ENCODE results near the gene ZNF556.

ZNF556 gene

DNA sequence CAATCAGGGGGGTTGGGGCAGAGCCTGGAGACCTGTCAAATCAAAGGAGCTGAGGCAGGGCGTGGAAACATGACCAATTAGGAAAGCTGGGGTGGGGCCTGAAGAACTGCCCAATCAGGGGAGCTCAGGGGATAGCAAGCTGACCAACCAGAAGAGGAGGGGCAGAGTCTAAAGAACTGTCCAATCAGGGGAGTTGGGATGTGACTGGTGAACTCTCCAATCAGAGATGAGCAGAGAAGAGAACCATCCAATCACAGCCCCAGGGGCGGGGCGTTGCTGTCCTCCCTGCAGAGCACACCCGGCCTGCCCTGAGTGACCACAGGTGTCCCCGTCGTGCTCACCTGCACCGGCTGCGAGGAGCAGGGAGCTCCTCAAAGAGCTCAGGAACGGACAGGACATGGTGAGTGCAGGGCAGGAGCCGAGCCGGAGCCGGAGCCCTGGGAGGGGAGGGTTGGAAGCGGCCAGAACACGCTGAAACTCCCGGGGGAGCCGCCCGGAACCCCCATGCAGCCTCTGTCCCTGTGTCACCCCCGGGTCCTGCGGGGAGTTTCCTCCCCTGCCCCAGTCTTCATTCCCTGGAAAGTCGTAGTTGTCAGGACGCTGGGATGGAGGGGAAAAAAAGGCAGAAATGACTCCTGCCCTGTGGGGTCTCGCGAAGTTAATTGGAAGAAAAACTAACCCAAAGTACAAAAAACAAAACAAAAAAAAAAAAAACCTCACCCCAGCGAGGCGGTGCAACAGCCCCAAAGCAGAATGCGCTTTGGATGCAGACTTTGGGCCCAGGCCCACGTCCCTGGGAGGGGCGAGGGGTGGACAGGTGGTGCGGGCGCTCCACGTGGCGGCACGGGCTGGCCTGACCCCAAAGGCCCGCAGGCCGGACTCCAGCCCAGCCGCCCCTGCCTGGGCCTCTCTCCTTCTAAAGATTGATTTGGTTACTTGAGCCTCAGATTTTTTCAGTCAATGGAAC, at the start of gene ZNF556:
ZNF556 (plus strand) TSS at position 311 of the 967 bp plus-strand sequence; CDS start at position 398, 87 bp downstream.
- DNase-seq = no peak

DNA sequence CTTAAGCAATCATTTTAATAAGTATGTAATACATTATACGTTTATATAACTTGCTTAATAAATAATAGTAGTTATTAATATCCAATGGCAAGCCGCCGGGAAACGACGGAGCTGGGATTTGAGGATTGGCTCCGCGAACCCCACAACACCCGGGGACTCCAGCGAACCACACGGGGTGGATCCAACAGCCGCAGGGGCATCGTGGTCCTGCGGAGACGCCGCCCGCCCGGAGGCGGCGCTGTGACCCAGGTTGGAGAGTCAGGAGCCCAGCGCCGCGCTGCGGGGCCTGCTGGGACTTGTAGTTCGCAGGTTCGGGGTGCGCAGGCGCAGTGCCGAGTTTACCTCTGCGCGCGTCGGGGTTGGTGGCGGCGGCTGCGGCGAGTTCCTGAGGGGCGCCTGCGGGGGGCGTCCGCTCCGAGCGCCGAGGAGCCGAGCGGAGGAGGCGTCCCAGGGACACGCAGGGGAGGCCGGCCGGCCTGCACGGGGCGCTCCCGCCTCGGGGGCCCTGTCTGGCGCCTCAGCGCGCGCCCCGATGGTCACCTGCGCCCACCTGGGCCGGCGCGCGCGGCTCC, 47.5 kb upstream of the ZNF556 start, which contains the start of gene ZNF554:
ZNF554 (plus strand) TSS at position 329 of the 572 bp plus-strand sequence; CDS start at position 533, 204 bp downstream.
- peak; percentile 99 for DNase-seq

DNA sequence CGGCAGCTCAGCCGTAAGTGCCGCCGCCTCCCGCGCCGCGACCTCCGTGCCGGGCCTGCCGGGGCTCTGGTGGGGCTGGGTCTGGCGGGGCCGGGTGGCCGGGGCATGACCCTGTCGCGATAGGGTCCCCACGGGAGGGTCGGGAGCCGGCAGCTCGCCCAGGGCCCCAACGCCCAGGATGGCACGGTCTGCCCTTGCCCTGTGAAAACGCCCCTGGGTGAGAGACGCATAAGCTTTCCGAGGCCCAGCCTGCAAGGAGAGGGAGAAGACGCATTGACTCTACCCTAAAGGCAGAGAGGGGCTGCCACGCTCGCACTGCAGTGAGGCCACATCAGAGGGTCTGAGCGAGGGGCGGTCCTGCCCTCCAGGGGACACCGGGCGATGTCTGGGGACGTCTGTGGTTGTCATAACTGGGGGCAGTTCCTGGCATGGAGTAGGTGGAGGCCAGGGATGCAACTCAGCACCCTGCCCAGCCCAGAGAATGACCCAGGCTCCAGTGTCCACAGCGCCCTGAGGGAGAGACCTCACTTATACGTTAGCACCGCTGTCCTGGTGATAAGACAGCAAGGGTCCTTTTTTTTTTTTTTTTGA, 46.9 kb upstream of the ZNF556 start:
- peak; percentile 54 for DNase-seq

DNA sequence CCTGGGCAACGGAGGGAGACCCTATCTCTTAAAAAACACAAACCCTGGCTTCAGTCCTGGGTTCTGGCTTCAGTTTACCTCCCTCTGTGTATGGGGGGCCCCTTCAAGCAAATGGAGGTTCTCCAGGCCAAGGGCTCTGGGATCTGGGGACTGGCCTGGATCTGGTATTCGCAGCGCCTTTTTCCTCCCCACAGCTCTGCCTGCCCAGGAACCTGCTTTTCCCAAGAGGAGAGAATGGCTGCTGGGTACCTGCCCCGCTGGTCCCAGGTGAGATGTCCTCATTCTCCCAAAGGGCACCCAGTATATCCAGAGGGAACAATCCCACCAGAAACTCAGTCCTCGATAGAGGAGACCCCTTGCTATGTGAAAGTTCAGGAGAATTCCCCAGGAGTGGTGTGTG, 44.3 kb upstream of the ZNF556 start:
- no peak for DNase-seq

DNA sequence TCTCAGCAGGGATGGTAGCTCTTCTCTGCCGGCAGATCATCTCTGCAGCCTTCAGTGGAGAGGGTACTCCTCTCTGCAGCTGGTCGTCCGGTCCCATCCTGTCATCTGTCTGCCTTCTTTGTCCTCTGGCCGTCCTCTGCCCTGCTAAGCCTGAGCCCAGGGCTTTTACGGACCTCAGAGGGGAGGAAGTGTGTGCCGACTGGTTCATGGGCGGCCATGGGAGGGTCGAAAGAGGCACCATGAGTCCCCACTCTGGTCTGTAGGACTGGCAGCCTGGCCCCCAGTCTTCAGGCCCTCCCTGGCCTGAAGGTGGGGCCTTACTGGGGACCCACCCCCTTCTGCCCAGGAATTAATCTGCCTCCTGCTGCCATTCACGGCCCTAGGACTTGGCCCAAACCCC, 43.5 kb upstream of the ZNF556 start:
- no peak for DNase-seq

DNA sequence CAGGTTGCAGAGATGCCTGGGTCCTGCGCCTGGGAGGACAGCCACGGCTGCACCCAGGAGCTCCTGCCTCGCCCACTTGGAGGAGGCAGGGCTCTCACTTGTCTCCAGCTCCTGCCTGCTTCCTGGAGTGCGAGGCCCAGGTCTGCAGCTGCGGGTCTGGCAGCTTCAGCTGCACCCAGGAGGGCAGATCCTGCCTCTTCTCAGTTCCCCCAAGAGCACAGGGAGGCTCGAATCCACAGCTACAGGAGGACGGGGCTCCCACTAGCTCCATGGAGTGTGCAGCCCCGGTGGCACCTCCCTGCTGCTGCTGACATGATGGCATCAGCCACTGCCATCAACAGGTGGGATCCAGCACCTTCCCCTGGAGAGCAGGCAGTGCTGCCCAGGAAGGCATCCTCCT, 43.0 kb upstream of the ZNF556 start:
- no peak for DNase-seq

DNA sequence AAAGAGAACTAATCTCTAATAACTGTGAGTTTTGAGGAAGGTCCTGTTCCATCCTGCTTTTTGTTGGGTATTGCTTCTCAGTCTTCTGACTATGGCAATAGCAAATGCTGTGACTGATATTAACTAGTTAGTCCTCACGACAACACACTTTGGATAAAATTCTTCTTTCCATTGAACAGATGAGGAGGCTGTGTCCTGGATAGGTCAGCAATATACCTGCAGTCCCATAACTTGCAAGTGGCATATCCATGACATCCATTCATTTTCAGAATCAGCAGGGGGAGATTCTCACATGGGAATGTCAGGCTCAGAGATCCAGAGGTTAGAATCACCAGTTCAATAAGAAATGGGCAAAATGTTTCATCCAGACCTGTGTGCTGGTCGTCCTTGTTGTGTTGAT, 40.1 kb upstream of the ZNF556 start:
- no peak for DNase-seq

DNA sequence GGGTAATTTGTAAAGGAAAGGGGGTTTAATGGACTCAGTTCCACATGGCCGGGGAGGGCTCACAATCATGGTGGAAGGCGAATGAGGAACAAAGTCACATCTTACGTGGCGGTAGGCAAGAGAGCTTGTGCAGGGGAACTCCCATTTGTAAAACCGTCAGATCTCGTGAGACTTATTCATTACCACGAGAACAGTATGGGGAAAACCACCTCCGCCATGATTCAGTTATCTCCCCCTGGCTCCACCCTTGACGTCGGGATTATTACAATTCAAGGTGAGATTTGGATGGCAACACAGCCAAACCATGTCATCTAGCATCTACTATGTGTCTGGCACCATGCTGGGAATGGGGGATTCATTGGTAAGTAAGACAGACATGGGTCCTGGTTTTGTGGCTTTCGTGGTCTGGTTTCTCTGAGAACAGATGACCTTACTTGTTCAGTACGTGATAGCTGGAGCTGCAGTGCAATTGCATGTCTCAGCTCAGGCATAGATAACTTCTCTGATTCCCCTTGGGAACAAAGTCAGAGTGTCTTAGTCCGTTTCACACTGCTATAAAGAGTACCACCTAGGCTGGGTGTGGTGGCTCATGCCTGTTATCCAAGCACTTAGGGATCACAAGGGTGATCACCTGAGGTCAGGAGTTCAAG, 39.2 kb upstream of the ZNF556 start:
- peak; percentile 20 for DNase-seq

DNA sequence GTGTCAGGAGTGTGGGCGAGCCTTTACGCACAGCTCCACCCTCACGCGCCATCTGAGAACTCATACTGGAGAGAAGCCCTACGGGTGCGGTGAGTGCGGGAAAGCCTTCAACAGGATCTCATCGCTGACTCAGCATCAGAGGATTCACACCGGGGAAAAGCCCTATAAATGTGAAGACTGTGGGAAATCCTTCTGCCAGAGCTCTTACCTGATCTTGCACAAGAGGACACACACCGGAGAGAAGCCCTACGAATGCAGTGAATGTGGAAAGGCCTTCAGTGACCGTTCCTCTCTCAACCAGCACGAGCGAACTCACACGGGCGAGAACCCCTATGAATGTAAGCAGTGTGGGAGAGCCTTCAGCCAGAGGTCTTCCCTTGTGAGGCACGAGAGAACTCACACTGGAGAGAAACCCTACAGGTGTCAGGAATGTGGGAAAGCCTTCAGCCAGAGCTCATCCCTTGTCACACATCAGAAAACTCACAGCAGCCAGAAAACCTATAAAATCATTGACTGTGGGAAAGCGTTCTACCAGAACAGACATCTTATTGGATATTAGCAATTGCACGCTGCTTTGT, 32.8 kb upstream of the ZNF556 start:
- no peak for DNase-seq

DNA sequence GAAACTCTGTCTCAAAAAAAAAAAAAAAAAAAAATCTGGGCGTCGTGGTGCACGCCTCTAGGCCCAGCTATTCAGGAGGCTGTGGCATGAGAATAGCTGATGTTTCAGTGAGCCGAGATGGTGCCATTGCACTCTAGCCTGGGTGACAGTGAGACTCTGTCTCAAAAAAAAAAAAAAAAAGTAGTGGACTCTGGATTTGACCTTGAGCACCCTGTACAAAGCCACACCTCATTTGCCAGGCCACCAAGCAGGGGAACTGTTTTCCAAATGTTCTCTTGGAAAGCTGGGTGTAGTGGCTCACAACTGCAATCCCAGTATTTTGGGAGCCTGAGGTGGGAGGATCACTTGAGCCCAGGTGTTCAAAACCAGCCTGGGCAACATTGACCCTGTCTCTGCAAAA, 29.7 kb upstream of the ZNF556 start:
- no peak for DNase-seq

DNA sequence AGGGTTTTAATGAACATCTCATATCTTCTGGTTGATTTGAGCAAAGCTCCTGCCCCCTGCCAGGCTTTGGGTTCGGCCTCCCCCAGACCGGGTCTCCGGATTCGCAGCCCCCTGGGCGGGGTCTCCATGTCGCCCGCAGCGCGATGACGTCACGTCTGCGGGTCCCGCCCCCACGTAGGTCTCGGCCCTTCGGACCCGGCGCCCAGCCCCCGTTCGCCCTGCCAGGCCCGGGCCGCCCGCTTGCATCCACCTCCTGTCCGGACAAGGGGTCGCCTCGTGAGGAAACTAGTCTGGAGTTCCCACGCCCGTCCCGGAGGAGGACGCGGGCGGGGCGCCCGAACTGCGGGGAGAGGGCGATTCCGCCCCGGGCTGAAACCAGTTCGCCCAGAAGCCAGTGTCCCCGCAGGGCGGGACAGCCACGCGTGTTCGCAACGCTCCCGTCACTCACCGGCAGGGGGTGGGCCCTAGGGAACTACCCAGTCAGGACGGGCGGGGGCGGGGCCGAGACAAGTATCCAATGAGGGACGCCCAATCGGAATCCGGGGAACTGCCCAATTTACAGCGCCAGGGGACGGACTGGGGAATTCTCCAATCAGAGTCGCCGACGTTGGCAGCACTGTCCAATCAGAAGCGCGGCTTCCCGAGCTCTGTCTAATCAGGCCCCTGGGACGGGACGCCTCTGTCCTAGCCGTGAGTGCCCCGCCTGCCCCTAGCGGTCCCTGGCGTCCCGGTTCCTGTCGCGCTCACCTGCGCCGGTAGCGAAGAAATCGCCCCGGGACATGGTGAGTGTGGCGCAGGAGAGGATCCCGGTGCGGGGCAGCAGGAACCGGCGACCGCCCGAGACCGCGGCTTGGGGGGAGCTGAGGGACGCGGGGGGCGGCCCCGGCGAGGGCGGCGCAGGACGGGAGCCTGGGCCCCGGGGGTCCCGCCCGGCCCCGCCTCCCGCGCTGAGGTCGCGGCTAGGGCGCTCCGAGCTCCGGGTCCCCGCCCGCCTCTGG, 26.0 kb upstream of the ZNF556 start, which contains the start of gene ZNF555:
ZNF555 (plus strand) TSS at position 682 of the 998 bp plus-strand sequence; CDS start at position 780, 98 bp downstream.
- DNase-seq = peak; percentile 100

DNA sequence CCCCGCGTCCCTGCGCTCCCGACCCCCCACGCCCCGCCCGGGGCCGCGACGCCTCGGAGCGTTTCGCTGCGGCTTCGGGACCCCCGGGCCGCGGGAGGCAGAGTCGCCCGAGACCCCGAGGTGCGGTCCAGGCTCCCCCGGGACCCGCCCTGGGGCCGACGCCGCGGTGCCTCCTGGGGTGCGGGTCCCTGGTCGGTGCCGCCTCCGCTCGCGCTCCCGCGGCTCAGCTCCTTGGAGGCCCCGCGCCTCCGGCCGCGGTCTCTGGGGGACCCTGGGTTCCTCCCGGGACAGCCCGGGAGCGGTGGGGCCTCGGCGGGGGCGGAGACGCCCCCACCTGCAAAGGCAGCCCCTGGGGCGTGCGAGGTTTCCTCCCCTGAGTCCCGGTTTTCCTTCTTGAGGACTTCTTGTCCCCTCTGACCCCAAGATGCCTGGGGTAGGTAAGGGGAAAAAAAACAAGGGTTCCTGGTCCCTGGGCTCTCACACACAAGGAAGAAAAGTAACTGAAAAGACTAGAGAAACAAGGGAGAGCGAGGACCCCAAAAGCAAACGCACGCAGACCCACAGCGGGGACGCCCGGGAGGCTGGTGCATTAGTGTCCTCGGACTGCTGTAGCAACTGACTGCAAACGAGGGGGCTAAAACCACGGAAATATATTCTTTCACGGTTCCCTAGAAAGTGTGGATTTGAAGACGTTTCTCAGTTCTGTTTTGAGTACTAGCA, 25.1 kb upstream of the ZNF556 start:
- peak; percentile 36 for DNase-seq

DNA sequence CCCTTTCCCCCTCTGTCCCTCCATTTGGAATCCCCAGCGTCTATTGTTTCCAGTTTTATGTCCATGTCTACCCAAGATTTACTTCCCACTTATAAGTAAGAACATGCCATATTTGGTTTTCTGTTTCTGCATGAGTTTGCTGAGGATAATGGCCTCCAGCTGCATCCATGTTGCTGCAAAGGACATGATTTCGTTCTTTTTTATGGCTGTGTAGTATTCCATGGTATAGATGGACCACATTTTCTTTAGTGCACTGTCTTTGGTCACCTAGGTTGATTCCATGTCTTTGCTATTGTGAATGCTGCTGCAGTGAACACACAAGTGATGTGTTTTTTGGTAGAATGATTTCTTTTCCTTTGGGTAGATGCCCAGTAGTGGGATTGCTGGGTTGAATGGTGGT, 22.0 kb upstream of the ZNF556 start:
- DNase-seq = no peak

DNA sequence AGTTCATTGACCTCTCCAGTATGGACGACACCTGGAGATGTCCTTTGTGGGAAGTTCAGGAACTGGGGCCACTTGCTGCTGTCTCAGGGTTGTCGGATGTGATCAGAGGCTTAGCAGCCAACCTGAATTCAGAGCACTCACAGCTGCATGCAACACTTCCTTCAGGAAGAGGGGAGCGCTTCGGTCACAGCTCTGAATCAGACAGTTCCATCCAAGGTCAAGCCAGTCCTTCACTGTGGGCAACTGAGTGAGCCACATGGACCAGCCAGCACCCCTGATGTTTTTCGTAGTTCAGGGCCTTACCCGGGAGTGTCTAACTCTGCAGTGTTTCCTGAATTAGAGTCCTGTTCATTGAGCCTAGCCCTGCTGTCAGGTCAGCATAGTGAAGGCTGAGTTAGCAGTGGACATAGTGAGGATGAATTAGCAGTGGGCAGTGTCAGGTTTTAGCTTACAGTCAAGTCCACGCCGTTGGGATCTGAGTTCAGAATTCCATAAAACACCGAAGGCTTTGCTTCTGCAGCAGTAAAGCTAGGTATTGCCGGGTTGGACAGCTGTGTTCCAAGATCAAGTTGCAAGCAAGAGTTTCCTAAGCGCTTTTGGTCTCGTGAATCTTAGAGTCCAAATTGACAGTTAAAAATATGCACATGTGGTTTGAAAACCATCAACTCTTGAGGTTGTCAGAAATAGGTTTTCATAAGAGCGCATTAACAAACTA, 20.8 kb upstream of the ZNF556 start:
- DNase-seq = no peak

DNA sequence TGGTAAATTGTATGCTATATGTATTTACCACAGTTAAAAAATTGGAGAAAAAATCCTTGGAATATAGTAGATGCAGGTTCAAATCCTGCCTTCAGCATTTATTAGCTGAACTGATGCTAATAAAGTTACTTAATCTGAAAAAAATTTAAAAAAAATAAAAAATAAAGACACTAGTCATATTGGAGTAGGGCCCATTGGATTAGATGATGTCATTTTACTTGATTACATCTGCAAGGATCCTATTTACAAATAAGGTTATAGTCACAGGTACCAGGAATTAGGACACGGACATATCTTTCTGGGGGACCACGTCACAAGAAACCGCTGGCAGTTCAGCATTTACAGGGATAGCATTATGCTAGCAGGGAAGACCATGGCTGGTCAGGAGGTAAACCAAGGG, 19.6 kb upstream of the ZNF556 start:
- no peak for DNase-seq

DNA sequence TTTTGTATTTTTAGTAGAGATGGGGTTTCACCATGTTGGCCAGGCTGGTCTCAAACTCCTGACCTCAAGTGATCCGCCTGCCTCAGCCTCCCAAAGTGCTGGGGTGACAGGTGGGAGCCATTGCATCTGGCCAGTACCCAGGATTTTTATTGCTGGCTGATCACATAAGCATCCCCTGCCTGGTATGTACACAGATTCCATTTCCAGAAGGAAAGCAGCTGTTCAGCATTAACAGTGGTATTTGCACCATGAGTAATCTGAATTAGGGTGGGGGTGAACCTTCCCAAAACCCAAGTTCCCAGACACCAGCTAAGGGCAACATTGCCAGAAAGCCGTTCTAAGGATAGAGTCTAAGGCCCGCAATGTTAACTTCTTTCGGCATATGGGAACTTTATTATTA, 18.5 kb upstream of the ZNF556 start:
- no peak for DNase-seq

DNA sequence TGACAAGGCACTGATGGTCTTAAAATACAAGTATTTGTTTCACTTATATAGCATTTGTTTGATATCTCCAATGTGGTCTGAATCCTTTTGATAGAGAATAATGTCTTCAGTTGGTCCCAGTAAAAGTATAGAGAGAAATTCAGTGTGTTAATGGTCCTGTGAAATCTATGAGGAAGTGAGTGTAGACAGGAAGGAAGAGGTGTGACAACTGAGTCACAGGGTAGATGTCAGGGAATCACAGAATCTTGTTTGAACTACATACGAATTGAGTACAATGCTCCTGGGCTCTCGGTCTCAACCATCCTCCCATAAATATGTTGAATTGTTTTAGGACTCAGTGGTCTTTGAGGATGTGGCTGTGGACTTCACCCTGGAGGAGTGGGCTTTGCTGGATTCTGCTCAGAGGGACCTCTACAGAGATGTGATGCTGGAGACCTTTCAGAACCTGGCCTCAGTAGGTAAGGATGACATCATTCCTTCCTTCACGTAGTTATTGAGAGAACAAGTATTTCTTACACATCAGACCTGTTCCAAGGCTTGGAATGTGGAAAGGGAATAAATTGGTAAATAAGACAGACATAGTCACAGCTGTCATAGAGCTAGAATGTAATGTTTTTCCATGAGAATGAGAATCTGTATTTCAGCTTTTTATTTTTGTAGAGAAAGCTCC, 16.7 kb upstream of the ZNF556 start:
- DNase-seq = no peak

DNA sequence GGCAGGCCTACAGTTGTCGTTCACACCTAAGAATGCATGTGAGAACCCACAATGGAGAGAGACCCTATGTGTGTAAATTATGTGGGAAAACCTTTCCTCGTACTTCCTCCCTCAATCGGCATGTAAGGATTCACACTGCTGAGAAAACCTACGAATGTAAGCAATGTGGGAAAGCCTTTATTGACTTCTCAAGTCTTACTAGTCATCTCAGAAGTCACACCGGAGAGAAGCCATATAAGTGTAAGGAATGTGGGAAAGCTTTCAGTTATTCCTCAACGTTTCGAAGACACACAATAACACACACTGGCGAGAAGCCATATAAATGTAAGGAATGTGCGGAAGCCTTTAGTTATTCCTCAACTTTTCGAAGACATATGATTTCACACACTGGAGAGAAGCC, 14.5 kb upstream of the ZNF556 start:
- DNase-seq = no peak

DNA sequence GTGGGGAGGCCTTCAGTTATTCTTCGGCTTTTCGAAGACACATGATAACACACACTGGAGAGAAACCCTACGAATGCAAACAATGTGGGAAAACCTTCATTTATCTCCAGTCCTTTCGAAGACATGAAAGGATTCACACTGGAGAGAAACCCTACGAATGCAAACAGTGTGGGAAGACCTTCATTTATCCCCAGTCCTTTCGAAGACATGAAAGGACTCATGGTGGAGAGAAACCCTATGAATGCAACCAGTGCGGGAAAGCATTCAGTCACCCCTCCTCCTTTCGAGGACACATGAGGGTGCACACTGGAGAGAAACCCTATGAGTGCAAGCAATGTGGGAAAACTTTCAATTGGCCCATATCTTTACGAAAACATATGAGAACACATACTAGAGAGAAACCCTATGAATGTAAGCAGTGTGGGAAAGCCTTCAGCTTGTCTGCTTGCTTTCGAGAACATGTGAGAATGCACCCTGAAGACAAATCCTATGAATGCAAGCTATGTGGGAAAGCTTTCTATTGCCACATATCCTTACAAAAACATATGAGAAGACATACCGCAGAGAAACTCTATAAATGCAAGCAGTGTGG, 14.0 kb upstream of the ZNF556 start:
- DNase-seq = no peak

Measured in hematopoietic multipotent progenitor cell treated with erythropoietin and hydrocortisone succinate and interleukin-3 and kit ligand, for 4 days (in vitro differentiated cells).